AG04450 (cell line): ENCODE measurements around the gene TUFT1. TPM values are rescaled to one million over a fixed set of nuclear protein-coding genes. Genes with fewer than 3 reads are reported as not detected.
"Not testable (repeated sequence)": the region's sequence is repeated elsewhere in the genome, so short reads cannot be mapped to it uniquely, and the experiment has no call there.

Experiments
- CTCF ChIA-PET: fragments of 300-600, 350-600 bp; formaldehyde crosslinking; extraction: SDS; loops from one replicate; lab custom pipeline; 2022; ENCODE audit warnings: antibody characterized with exemption, inconsistent platforms; lab: Charles Lee
- POLR2A ChIA-PET: fragments of 350-600 bp; formaldehyde crosslinking; extraction: SDS; loops from one replicate; lab custom pipeline; 2021; ENCODE audit warnings: antibody characterized with exemption, inconsistent platforms; lab: Yijun Ruan, JAX
- DNase-seq: peaks from one replicate; pipeline ENCODE4 v3.0.0-alpha.2; 2011; ENCODE audit warnings: low read depth, low spot score
- H3K27ac ChIP-seq: one replicate; pipeline ENCODE4 v1.5.1; 2012; ENCODE audit warnings: low read depth, low read length, control low read depth
- H3K27me3 ChIP-seq: one replicate; pipeline ENCODE4 v1.6.0; 2012; ENCODE audit warnings: low read length; ENCODE audit not compliant: control insufficient read depth, insufficient read depth
- H3K4me3 ChIP-seq: 2 replicates; pipeline ENCODE4 v1.5.1; 2011; ENCODE audit warnings: mild to moderate bottlenecking, low read depth, low read length, control low read depth
- H3K9me3 ChIP-seq: 2 replicates; pipeline ENCODE4 v1.5.1; 2012; ENCODE audit warnings: low read length; ENCODE audit not compliant: control insufficient read depth, insufficient read depth
- CTCF ChIP-seq: IDR thresholded peaks from 2 replicates; pipeline ENCODE4 v1.5.1; 2011; ENCODE audit warnings: low read depth, low read length, control low read depth, inconsistent platforms
- polyA plus RNA-seq: library from polyadenylated mRNA; depleted of rRNA; stranded (reverse); fragments of >200 nt; gene quantifications from 2 replicates; pipeline ENCODE4 v1.2.3, GENCODE V29; 2011

TUFT1 gene
- polyA plus RNA-seq, 1 experiment: 21.9 TPM

- Histone ChIP-seq H3K27me3 (no peaks in the 10 kb centered on the region), H3K9me3 (no peaks in the 10 kb centered on the region), H3K27ac (no peak overlapping the region), H3K4me3 (no peak overlapping the region)
- DNase-seq: no peak
- CTCF ChIA-PET: interaction anchor here (1.9 kb wide), 1 partner anchor 11 kb away, joined by 8 read pairs; no protein-coding TSS in a partner anchor
- no peak for TF ChIP-seq CTCF
- POLR2A ChIA-PET: interaction anchor here (0.6 kb wide), 1 partner anchor 71 kb away, joined by 4 read pairs; no protein-coding TSS in a partner anchor
Observed at GRCh38 chr1:151596166-151596953, 56.3 kb downstream of the TUFT1 start.

GRCh38 chr1:151602550-151602949 is 62.4 kb downstream of the TUFT1 start:
- H3K9me3 ChIP-seq, H3K27me3 ChIP-seq, POLR2A ChIA-PET, H3K27ac ChIP-seq, H3K4me3 ChIP-seq, DNase-seq: not testable (repeated sequence)
- CTCF ChIA-PET: interaction anchor here (0.6 to 1.9 kb wide), 2 partner anchors 9 to 184 kb away, joined by 4 to 10 read pairs; no protein-coding TSS in a partner anchor

DNA sequence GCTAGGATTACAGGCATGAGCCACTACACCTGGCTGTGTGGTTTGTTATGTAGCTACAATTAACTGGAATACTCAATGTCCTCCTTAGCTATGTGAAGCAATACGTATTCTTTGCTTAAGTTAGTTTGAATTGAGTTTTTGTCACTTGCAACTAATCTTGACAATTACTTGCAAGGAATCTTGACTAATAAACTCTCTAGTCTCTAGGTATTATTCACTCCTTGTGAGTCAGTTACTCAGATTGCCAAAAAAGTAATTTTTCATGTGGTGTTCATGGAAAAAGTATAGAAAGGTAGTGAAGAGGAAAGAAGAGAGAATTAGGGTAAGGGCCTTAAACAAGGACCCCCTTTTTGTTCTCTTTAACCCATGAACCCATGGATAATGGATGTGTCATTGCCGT is 64.2 kb downstream of the TUFT1 start:
- TF ChIP-seq CTCF: no peak
- ChIA-PET CTCF (interaction anchor here (3.5 kb wide), 1 partner anchor 10 kb away, joined by 33 read pairs; no protein-coding TSS in a partner anchor), POLR2A (no interaction called here)
- Histone ChIP-seq H3K9me3 (no peaks in the 10 kb centered on the region), H3K27me3 (no peaks in the 10 kb centered on the region), H3K4me3 (no peak overlapping the region), H3K27ac (no peak overlapping the region)
- DNase-seq: no peak

DNA sequence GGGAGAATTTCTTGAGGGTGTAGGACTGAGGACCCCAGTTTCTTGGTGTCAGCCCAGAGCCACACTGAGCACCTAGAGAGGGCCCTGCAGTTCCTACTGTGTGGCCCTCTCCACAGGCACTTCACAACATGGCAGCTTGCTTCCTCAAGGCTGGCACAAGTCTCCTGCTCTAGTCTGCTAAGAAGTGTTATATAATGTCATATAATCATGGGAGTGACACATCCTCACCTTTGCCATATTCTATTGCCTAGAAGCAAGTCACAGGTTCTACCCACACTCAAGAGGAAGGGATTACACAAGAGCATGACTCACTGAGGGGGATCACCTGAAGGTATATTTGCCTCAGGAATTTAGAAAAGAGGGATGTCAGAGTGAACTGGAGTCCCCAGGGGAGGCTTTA is 66.3 kb downstream of the TUFT1 start:
- no peak overlapping the region for H3K4me3 ChIP-seq
- CTCF ChIA-PET: interaction anchor here (3.5 kb wide), 1 partner anchor 12 kb away, joined by 33 read pairs; no protein-coding TSS in a partner anchor
- H3K27ac ChIP-seq: no peak overlapping the region
- POLR2A ChIA-PET: no interaction called here
- no peaks in the 10 kb centered on the region for H3K9me3 ChIP-seq
- TF ChIP-seq CTCF: no peak
- H3K27me3 ChIP-seq: no peaks in the 10 kb centered on the region
- no peak for DNase-seq

GRCh38 chr1:151606857-151607256 is 66.7 kb downstream of the TUFT1 start:
- CTCF ChIA-PET: interaction anchor here (3.5 kb wide), 1 partner anchor 13 kb away, joined by 33 read pairs; no protein-coding TSS in a partner anchor
- Histone ChIP-seq H3K27me3 (no peaks in the 10 kb centered on the region), H3K9me3 (no peaks in the 10 kb centered on the region), H3K27ac (no peak overlapping the region), H3K4me3 (no peak overlapping the region)
- POLR2A ChIA-PET: no interaction called here
- TF ChIP-seq CTCF: no peak
- DNase-seq: no peak
